Measurements from ENCODE around the gene ADK. TPM values are rescaled to one million over a fixed set of nuclear protein-coding genes. Genes with fewer than 3 reads are reported as not detected.

Gene ADK
- total and polyA plus RNA-seq, 4 experiments from 2014 or later = 33.7 to 66.6 (median 51.0) TPM

GRCh38 chr10:74320717-74321116, 169.7 kb downstream of the ADK start:
- POLR2A ChIA-PET (ENCODE audit: partially characterized antibody) = no interaction called here
- no peak overlapping the region for H3K27ac Mint-ChIP-seq
- H3K36me3 Mint-ChIP-seq = peaks cover 49 to 63% of the 10 kb centered on the region in 2 donors
- H3K4me3 ChIP-seq (ENCODE audit: low read length in 2 of 2) = no peak overlapping the region
- no peaks in the 10 kb centered on the region for H3K27me3 Mint-ChIP-seq
- no peaks in the 10 kb centered on the region for H3K4me1 ChIP-seq (ENCODE audit: insufficient read depth, low read length)
- no peak overlapping the region for H3K27ac ChIP-seq (ENCODE audit: low read depth, low read length)
- H3K9me3 Mint-ChIP-seq = peaks cover 0 to 33% (median 19%) of the 10 kb centered on the region in 8 donors
- intact Hi-C loops (cut with micrococcal nuclease) = no loop called here
- H3K36me3 ChIP-seq (ENCODE audit: insufficient read depth, low read length) = no peaks in the 10 kb centered on the region
- peaks cover 0 to 6% (median 3%) of the 10 kb centered on the region in 4 donors for H3K4me1 Mint-ChIP-seq
- no peak overlapping the region for H3K4me3 Mint-ChIP-seq
- H3K9me3 ChIP-seq (ENCODE audit: control insufficient read depth in 1 of 2, low read length in 2 of 2) = peaks cover 0 to 3% of the 10 kb centered on the region in 2 donors
- CTCF ChIA-PET (ENCODE audit: partially characterized antibody) = no interaction called here
- no peak for DNase-seq
- H3K27me3 ChIP-seq (ENCODE audit: insufficient read depth, low read length) = no peaks in the 10 kb centered on the region

GRCh38 chr10:74322141-74322540, 171.1 kb downstream of the ADK start:
- H3K9me3 Mint-ChIP-seq = peaks cover 0 to 33% (median 19%) of the 10 kb centered on the region in 8 donors

GRCh38 chr10:74322565-74322964, 171.5 kb downstream of the ADK start:
- Mint-ChIP-seq H3K4me1 (peaks cover 0 to 6% (median 4%) of the 10 kb centered on the region in 4 donors), H3K27ac (peak overlapping the region in 2 of 7 donors; percentile 53 to 55), H3K9me3 (peaks cover 0 to 33% (median 19%) of the 10 kb centered on the region in 8 donors), H3K36me3 (peaks cover 38 to 53% of the 10 kb centered on the region in 2 donors), H3K4me3 (peak overlapping the region in 1 of 8 donors; percentile 14), H3K27me3 (no peaks in the 10 kb centered on the region)
- no peak overlapping the region for H3K27ac ChIP-seq (ENCODE audit: low read depth, low read length)
- POLR2A ChIA-PET (ENCODE audit: partially characterized antibody) = no interaction called here
- CTCF ChIA-PET (ENCODE audit: partially characterized antibody) = no interaction called here
- H3K36me3 ChIP-seq (ENCODE audit: insufficient read depth, low read length) = no peaks in the 10 kb centered on the region
- DNase-seq = no peak
- H3K9me3 ChIP-seq (ENCODE audit: control insufficient read depth in 1 of 2, low read length in 2 of 2) = peaks cover 0 to 3% of the 10 kb centered on the region in 2 donors
- H3K27me3 ChIP-seq (ENCODE audit: insufficient read depth, low read length) = no peaks in the 10 kb centered on the region
- no peak overlapping the region for H3K4me3 ChIP-seq (ENCODE audit: low read length in 2 of 2)
- intact Hi-C loops (cut with micrococcal nuclease) = no loop called here
- H3K4me1 ChIP-seq (ENCODE audit: insufficient read depth, low read length) = no peaks in the 10 kb centered on the region

More at GRCh38 chr10:74322141-74322540, 171.1 kb downstream of the ADK start:
- Mint-ChIP-seq H3K27me3 (no peaks in the 10 kb centered on the region), H3K27ac (no peak overlapping the region), H3K4me1 (peaks cover 0 to 6% (median 4%) of the 10 kb centered on the region in 4 donors), H3K4me3 (no peak overlapping the region), H3K36me3 (peaks cover 42 to 57% of the 10 kb centered on the region in 2 donors)
- Histone ChIP-seq H3K27me3 (ENCODE audit: insufficient read depth, low read length) (no peaks in the 10 kb centered on the region), H3K4me1 (ENCODE audit: insufficient read depth, low read length) (no peaks in the 10 kb centered on the region), H3K27ac (ENCODE audit: low read depth, low read length) (no peak overlapping the region), H3K4me3 (ENCODE audit: low read length in 2 of 2) (no peak overlapping the region), H3K9me3 (ENCODE audit: control insufficient read depth in 1 of 2, low read length in 2 of 2) (peaks cover 0 to 3% of the 10 kb centered on the region in 2 donors), H3K36me3 (ENCODE audit: insufficient read depth, low read length) (no peaks in the 10 kb centered on the region)
- CTCF ChIA-PET (ENCODE audit: partially characterized antibody) = no interaction called here
- POLR2A ChIA-PET (ENCODE audit: partially characterized antibody) = no interaction called here
- intact Hi-C loops (cut with micrococcal nuclease) = no loop called here
- no peak for DNase-seq

GRCh38 chr10:74328388-74328787, 177.4 kb downstream of the ADK start:
- Histone ChIP-seq H3K4me1 (ENCODE audit: insufficient read depth, low read length) (no peaks in the 10 kb centered on the region), H3K4me3 (ENCODE audit: low read length in 2 of 2) (no peak overlapping the region), H3K36me3 (ENCODE audit: insufficient read depth, low read length) (no peaks in the 10 kb centered on the region), H3K9me3 (ENCODE audit: control insufficient read depth in 1 of 2, low read length in 2 of 2) (no peaks in the 10 kb centered on the region), H3K27me3 (ENCODE audit: insufficient read depth, low read length) (no peaks in the 10 kb centered on the region), H3K27ac (ENCODE audit: low read depth, low read length) (no peak overlapping the region)
- Mint-ChIP-seq H3K27me3 (no peaks in the 10 kb centered on the region), H3K4me1 (peaks cover 0 to 4% (median 3%) of the 10 kb centered on the region in 4 donors), H3K9me3 (no peaks in the 10 kb centered on the region), H3K36me3 (peaks cover 20 to 42% of the 10 kb centered on the region in 2 donors), H3K4me3 (no peak overlapping the region), H3K27ac (no peak overlapping the region)
- ChIA-PET POLR2A (ENCODE audit: partially characterized antibody) (no interaction called here), CTCF (ENCODE audit: partially characterized antibody) (no interaction called here)
- no peak for DNase-seq
- intact Hi-C loops (cut with micrococcal nuclease) = no loop called here

GRCh38 chr10:74329873-74330272, 178.9 kb downstream of the ADK start:
- peaks cover 0 to 2% (median under 1%) of the 10 kb centered on the region in 4 donors for H3K4me1 Mint-ChIP-seq
- H3K4me3 ChIP-seq (ENCODE audit: low read length in 2 of 2) = no peak overlapping the region
- H3K27me3 Mint-ChIP-seq = no peaks in the 10 kb centered on the region
- H3K9me3 ChIP-seq (ENCODE audit: control insufficient read depth in 1 of 2, low read length in 2 of 2) = no peaks in the 10 kb centered on the region
- no peaks in the 10 kb centered on the region for H3K27me3 ChIP-seq (ENCODE audit: insufficient read depth, low read length)
- DNase-seq = no peak
- H3K36me3 Mint-ChIP-seq = peaks cover 11 to 42% of the 10 kb centered on the region in 2 donors
- no peak overlapping the region for H3K27ac ChIP-seq (ENCODE audit: low read depth, low read length)
- no peaks in the 10 kb centered on the region for H3K4me1 ChIP-seq (ENCODE audit: insufficient read depth, low read length)
- ChIA-PET CTCF (ENCODE audit: partially characterized antibody) (no interaction called here), POLR2A (ENCODE audit: partially characterized antibody) (no interaction called here)
- intact Hi-C loops (cut with micrococcal nuclease) = no loop called here
- no peak overlapping the region for H3K4me3 Mint-ChIP-seq
- H3K36me3 ChIP-seq (ENCODE audit: insufficient read depth, low read length) = no peaks in the 10 kb centered on the region
- no peak overlapping the region for H3K27ac Mint-ChIP-seq
- no peaks in the 10 kb centered on the region for H3K9me3 Mint-ChIP-seq

- Histone ChIP-seq H3K27ac (ENCODE audit: low read depth, low read length) (no peak overlapping the region), H3K9me3 (ENCODE audit: control insufficient read depth in 1 of 2, low read length in 2 of 2) (no peaks in the 10 kb centered on the region), H3K4me3 (ENCODE audit: low read length in 2 of 2) (no peak overlapping the region), H3K36me3 (ENCODE audit: insufficient read depth, low read length) (no peaks in the 10 kb centered on the region), H3K27me3 (ENCODE audit: insufficient read depth, low read length) (no peaks in the 10 kb centered on the region), H3K4me1 (ENCODE audit: insufficient read depth, low read length) (no peaks in the 10 kb centered on the region)
- Mint-ChIP-seq H3K27ac (no peak overlapping the region), H3K4me1 (peaks cover 0 to 1% (median under 1%) of the 10 kb centered on the region in 4 donors), H3K27me3 (no peaks in the 10 kb centered on the region), H3K4me3 (no peak overlapping the region), H3K36me3 (peaks cover 11 to 44% of the 10 kb centered on the region in 2 donors), H3K9me3 (no peaks in the 10 kb centered on the region)
- intact Hi-C loops (cut with micrococcal nuclease) = no loop called here
- DNase-seq = no peak
- CTCF ChIA-PET (ENCODE audit: partially characterized antibody) = interaction anchor here (0.5 kb wide), 1 partner anchor 254 kb away, joined by 3 read pairs; no protein-coding TSS in a partner anchor
- POLR2A ChIA-PET (ENCODE audit: partially characterized antibody) = no interaction called here
Measured at GRCh38 chr10:74330646-74331045, 179.6 kb downstream of the ADK start.

DNA sequence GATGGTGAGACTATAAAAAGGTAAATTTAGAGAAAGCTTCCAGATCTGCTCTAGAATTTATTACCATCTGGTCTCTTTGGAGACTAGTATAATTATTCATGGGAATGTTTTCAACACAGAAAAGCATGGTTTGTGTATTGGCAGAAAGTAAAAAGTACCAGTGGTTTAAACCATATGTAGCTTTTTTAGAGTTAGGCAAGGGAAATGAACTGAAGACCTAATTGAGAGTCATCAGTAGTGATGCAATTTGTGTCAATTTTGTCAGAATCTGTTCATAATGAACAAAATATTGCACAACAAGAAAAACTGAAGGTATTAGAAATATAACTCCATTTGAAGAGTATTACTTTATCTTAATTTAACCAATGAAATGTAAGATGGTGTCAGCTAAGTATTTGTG, 181.4 kb downstream of the ADK start:
- no peaks in the 10 kb centered on the region for H3K4me1 ChIP-seq (ENCODE audit: insufficient read depth, low read length)
- no peaks in the 10 kb centered on the region for H3K9me3 ChIP-seq (ENCODE audit: control insufficient read depth in 1 of 2, low read length in 2 of 2)
- no peak overlapping the region for H3K4me3 Mint-ChIP-seq
- H3K9me3 Mint-ChIP-seq = no peaks in the 10 kb centered on the region
- no peaks in the 10 kb centered on the region for H3K36me3 ChIP-seq (ENCODE audit: insufficient read depth, low read length)
- DNase-seq = no peak
- H3K36me3 Mint-ChIP-seq = peaks cover 13 to 48% of the 10 kb centered on the region in 2 donors
- intact Hi-C loops (cut with micrococcal nuclease) = no loop called here
- CTCF ChIA-PET (ENCODE audit: partially characterized antibody) = no interaction called here
- H3K27ac Mint-ChIP-seq = no peak overlapping the region
- H3K27ac ChIP-seq (ENCODE audit: low read depth, low read length) = no peak overlapping the region
- peaks cover 0 to 2% (median 0%) of the 10 kb centered on the region in 4 donors for H3K4me1 Mint-ChIP-seq
- H3K27me3 ChIP-seq (ENCODE audit: insufficient read depth, low read length) = no peaks in the 10 kb centered on the region
- H3K27me3 Mint-ChIP-seq = no peaks in the 10 kb centered on the region
- POLR2A ChIA-PET (ENCODE audit: partially characterized antibody) = interaction anchor here (0.7 kb wide), 1 partner anchor 494 kb away, joined by 3 read pairs; the partner anchor contains the start of gene KAT6B
- no peak overlapping the region for H3K4me3 ChIP-seq (ENCODE audit: low read length in 2 of 2)

Measured in CD4-positive, alpha-beta memory T cell (primary cell).